CD4-positive, alpha-beta T cell treated with Interleukin-6 at 100 ng/mL for 8 hours (primary cell): ENCODE data around the gene TRIM9.
"Not testable (repeated sequence)": the region's sequence is repeated elsewhere in the genome, so short reads cannot be mapped to it uniquely, and the experiment has no call there.

Source experiments
- DNase-seq: peaks from one replicate; pipeline ENCODE4 v3.0.0-alpha.2; 2020; ENCODE audit warnings: mixed read lengths, low spot score

TRIM9 gene

GRCh38 chr14:51004352-51004800 is 90.5 kb downstream of the TRIM9 start:
- no peak for DNase-seq

GRCh38 chr14:51002406-51002999 is 92.4 kb downstream of the TRIM9 start:
- DNase-seq: no peak

GRCh38 chr14:51000566-51000965 is 94.3 kb downstream of the TRIM9 start:
- no peak for DNase-seq

GRCh38 chr14:50999726-51000125 is 95.2 kb downstream of the TRIM9 start:
- DNase-seq: no peak

GRCh38 chr14:50998612-50999011 is 96.3 kb downstream of the TRIM9 start:
- DNase-seq: no peak

- no peak for DNase-seq
Observed at GRCh38 chr14:50997712-50998111, 97.2 kb downstream of the TRIM9 start.

- DNase-seq: not testable (repeated sequence)
Observed at GRCh38 chr14:50994158-50994557, 100.7 kb downstream of the TRIM9 start.

- no peak for DNase-seq
Observed at GRCh38 chr14:50985859-50986331, 109.0 kb downstream of the TRIM9 start.

- no peak for DNase-seq
Observed at GRCh38 chr14:50985124-50985858, 109.6 kb downstream of the TRIM9 start.

- DNase-seq: no peak
Observed at GRCh38 chr14:50984036-50984710, 110.7 kb downstream of the TRIM9 start.

- DNase-seq: no peak
Observed at GRCh38 chr14:50979941-50980850, 114.7 kb downstream of the TRIM9 start.

GRCh38 chr14:50978888-50979287 is 116.0 kb downstream of the TRIM9 start:
- no peak for DNase-seq

GRCh38 chr14:50978529-50978871 is 116.4 kb downstream of the TRIM9 start:
- no peak for DNase-seq

- DNase-seq: no peak
Observed at GRCh38 chr14:50977863-50978528, 116.9 kb downstream of the TRIM9 start.

GRCh38 chr14:50974118-50974517 is 120.8 kb downstream of the TRIM9 start:
- DNase-seq: no peak

- no peak for DNase-seq
Observed at GRCh38 chr14:50972734-50973133, 122.2 kb downstream of the TRIM9 start.

- DNase-seq: no peak
Observed at GRCh38 chr14:50970886-50971781, 123.8 kb downstream of the TRIM9 start.

GRCh38 chr14:50967790-50968189 is 127.1 kb downstream of the TRIM9 start:
- DNase-seq: no peak

- no peak for DNase-seq
Observed at GRCh38 chr14:50967103-50967502, 127.8 kb downstream of the TRIM9 start.

GRCh38 chr14:50964683-50965390 is 130.1 kb downstream of the TRIM9 start:
- no peak for DNase-seq
